GM12873 (cell line): ENCODE results near the gene CMTM3.

ENCODE experiments used
- CTCF ChIP-seq: IDR thresholded peaks from 2 replicates; pipeline ENCODE4 v1.5.1; 2012; ENCODE audit warnings: low read depth, mild to moderate bottlenecking, moderate library complexity, low read length, control low read depth; ENCODE audit not compliant: insufficient read depth; ENCODE audit errors: missing control alignments

CMTM3 gene

GRCh38 chr16:66587881-66588600 is 16.5 kb upstream of the CMTM3 start:
- TF ChIP-seq CTCF = no peak

GRCh38 chr16:66588981-66589713 is 15.4 kb upstream of the CMTM3 start:
- peak; percentile 96 for TF ChIP-seq CTCF

- TF ChIP-seq CTCF = no peak
Measured at GRCh38 chr16:66590322-66590721, 14.2 kb upstream of the CMTM3 start.

- TF ChIP-seq CTCF = no peak
Measured at GRCh38 chr16:66591018-66591417, 13.5 kb upstream of the CMTM3 start.

GRCh38 chr16:66592241-66592640 is 12.3 kb upstream of the CMTM3 start:
- TF ChIP-seq CTCF = no peak

GRCh38 chr16:66592814-66593213 is 11.7 kb upstream of the CMTM3 start:
- TF ChIP-seq CTCF = no peak

- TF ChIP-seq CTCF = no peak
Measured at GRCh38 chr16:66594739-66595138, 9.8 kb upstream of the CMTM3 start.
